ENCODE results near the gene RREB1.

Gene RREB1

GRCh38 chr6:7224731-7225130, 117.0 kb downstream of the RREB1 start:
- DNase-seq (ENCODE audit: low read depth), result no peak

DNA sequence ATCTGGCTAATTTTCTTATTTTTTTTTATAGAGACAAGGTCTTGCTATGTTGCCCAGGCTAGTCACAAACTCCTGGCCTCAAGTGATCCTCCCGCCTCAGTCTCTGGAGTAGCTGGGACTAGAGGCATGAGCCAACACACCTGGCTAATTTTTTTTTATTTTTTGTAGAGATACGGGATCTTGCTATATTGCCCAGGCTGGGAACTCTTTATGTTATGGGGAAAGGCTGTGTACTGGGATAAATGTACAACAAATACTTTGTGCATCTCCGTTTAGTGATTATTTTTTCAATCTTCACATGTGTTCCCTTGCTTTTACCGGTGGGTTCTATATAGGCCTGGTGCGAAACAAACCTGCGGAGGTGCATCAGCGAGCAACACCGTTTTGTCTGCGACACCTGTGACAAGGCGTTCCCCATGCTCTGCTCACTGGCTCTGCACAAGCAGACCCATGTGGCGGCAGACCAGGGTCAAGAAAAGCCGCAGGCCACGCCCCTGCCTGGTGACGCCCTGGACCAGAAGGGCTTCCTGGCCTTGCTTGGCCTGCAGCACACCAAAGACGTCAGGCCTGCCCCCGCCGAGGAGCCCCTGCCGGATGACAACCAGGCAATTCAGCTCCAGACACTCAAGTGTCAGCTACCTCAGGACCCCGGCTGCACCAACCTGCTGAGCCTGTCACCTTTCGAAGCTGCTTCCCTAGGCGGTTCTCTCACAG, 121.1 kb downstream of the RREB1 start:
- no peak for DNase-seq (ENCODE audit: low read depth)

DNA sequence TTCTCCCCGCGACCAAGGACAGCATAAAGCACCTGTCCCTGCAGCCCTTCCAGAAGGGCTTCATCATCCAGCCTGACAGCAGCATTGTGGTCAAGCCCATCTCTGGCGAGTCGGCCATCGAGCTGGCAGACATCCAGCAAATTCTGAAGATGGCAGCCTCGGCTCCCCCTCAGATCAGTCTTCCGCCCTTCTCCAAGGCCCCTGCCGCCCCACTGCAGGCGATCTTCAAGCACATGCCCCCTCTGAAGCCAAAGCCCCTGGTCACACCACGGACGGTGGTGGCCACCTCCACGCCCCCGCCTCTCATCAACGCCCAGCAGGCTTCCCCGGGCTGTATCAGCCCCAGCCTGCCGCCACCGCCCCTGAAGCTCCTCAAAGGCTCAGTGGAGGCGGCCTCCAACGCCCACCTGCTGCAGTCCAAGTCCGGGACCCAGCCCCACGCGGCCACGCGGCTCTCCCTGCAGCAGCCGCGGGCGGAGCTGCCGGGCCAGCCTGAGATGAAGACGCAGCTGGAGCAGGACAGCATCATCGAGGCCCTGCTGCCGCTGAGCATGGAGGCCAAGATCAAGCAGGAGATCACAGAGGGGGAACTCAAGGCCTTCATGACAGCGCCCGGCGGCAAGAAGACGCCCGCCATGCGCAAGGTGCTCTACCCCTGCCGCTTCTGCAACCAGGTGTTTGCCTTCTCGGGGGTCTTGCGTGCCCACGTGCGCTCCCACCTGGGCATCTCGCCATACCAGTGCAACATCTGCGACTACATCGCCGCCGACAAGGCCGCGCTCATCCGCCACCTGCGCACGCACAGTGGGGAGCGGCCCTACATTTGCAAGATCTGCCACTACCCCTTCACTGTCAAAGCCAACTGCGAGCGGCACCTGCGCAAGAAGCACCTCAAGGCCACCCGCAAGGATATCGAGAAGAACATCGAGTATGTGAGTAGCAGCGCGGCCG, 121.9 kb downstream of the RREB1 start:
- DNase-seq (ENCODE audit: low read depth), result no peak

DNA sequence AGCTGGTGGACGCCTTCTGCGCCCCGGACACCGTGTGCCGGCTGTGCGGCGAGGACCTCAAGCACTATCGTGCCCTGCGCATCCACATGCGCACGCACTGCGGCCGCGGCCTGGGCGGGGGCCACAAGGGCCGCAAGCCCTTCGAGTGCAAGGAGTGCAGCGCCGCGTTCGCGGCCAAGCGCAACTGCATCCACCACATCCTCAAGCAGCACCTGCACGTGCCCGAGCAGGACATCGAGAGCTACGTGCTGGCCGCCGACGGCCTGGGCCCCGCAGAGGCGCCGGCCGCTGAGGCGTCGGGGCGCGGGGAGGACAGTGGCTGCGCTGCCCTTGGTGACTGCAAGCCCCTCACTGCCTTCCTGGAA, 122.5 kb downstream of the RREB1 start:
- no peak for DNase-seq (ENCODE audit: low read depth)

DNA sequence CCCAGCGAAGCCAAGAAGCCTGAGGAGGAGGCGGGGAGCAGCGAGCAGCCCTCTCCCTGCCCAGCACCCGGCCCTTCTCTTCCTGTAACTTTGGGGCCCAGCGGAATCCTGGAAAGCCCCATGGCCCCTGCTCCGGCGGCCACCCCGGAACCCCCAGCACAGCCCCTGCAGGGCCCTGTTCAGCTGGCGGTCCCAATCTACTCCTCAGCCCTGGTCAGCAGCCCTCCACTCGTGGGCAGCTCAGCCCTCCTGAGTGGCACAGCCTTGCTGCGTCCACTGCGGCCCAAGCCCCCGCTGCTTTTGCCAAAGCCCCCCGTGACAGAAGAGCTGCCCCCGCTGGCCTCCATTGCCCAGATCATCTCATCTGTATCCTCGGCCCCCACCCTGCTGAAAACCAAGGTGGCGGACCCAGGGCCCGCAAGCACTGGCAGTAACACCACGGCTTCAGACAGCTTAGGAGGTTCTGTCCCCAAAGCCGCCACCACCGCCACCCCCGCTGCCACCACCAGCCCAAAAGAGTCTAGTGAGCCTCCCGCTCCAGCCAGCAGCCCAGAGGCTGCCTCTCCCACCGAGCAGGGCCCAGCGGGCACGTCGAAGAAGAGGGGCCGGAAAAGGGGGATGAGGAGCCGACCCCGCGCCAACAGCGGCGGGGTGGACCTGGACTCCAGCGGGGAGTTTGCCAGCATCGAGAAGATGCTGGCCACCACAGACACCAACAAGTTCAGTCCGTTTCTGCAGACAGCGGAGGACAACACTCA, 123.4 kb downstream of the RREB1 start:
- DNase-seq (ENCODE audit: low read depth), result no peak

- DNase-seq (ENCODE audit: low read depth), result no peak
Measured at GRCh38 chr6:7232351-7232750, 124.6 kb downstream of the RREB1 start.

- DNase-seq (ENCODE audit: low read depth), result no peak
Measured at GRCh38 chr6:7234547-7234946, 126.8 kb downstream of the RREB1 start.

GRCh38 chr6:7235712-7236305, 128.0 kb downstream of the RREB1 start:
- no peak for DNase-seq (ENCODE audit: low read depth)

- DNase-seq (ENCODE audit: low read depth), result no peak
Measured at GRCh38 chr6:7236306-7237209, 128.8 kb downstream of the RREB1 start.

GRCh38 chr6:7237653-7238188, 130.0 kb downstream of the RREB1 start:
- no peak for DNase-seq (ENCODE audit: low read depth)

- DNase-seq (ENCODE audit: low read depth), result no peak
Measured at GRCh38 chr6:7238526-7238899, 130.8 kb downstream of the RREB1 start.

DNA sequence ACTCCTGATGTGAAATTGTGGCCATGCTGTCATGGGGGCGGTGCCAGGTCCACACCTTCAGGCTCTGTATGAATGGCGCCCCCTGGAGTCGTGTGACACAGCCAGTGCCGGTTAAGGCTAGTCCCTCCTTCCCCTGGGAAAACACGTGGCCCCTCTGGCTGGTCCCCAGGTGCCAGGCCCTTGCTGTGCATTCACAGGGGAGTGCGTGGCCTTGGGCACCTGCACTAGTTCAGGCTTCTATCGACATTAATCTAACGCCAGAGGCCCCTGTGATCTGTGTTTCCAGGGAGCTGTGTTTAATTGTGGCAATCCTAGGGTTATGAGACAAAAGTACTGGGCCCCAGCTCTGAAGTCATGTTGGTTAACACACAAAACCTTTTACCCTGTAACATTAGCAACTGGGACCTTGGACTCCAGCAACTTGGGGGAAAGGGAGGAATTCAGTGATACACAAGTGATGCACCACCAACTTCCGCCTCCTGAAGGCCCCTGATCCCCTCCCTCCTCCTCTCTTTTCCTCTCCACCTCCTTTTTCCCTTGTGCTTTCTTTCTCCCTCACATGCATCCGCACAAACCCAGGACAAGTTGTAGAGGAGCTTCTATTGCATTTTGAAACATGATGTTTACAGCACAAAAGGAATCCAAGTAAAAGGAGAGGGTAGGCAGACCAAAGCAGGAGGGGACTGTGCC, 131.3 kb downstream of the RREB1 start:
- DNase-seq (ENCODE audit: low read depth), result no peak

- DNase-seq (ENCODE audit: low read depth), result no peak
Measured at GRCh38 chr6:7239590-7239948, 131.8 kb downstream of the RREB1 start.

DNA sequence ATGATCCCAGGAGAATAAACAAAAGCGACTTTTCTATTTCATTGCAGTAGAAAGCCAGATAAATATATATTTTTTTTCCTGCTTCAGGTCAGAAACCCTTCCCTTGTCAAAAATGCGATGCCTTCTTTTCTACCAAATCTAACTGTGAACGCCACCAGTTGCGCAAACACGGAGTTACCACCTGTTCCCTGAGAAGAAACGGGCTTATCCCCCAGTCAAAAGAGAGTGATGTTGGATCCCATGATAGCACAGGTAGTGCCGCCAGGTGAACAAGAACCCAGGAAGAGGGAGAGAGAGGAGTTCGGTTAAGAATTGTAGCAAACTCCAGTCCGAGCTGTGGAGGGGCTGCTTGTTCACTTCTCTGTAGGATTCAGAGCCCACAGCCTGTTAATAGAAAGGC, 132.6 kb downstream of the RREB1 start:
- no peak for DNase-seq (ENCODE audit: low read depth)

DNA sequence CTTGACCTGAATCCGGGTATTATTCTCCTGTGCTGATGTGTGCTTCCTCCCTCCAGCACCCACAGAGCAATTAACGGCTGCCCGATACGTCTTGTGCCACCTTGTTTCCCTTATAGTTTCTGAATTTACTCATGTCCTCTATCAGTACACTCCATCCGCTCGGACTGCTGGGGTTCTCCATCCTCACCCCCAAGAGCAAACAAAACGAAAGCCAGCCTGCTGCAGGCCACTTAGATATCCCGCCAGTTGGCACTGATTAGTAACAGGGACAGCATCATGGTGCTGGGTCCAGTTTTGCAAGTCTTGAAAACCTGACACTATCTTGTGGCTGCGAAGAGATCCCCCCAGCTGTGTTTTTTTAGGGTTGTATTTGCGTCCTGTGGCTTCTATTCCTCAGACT, 133.4 kb downstream of the RREB1 start:
- DNase-seq (ENCODE audit: low read depth), result no peak

- no peak for DNase-seq (ENCODE audit: low read depth)
Measured at GRCh38 chr6:7241709-7242645, 134.2 kb downstream of the RREB1 start.

- DNase-seq (ENCODE audit: low read depth), result no peak
Measured at GRCh38 chr6:7242835-7243178, 135.0 kb downstream of the RREB1 start.

DNA sequence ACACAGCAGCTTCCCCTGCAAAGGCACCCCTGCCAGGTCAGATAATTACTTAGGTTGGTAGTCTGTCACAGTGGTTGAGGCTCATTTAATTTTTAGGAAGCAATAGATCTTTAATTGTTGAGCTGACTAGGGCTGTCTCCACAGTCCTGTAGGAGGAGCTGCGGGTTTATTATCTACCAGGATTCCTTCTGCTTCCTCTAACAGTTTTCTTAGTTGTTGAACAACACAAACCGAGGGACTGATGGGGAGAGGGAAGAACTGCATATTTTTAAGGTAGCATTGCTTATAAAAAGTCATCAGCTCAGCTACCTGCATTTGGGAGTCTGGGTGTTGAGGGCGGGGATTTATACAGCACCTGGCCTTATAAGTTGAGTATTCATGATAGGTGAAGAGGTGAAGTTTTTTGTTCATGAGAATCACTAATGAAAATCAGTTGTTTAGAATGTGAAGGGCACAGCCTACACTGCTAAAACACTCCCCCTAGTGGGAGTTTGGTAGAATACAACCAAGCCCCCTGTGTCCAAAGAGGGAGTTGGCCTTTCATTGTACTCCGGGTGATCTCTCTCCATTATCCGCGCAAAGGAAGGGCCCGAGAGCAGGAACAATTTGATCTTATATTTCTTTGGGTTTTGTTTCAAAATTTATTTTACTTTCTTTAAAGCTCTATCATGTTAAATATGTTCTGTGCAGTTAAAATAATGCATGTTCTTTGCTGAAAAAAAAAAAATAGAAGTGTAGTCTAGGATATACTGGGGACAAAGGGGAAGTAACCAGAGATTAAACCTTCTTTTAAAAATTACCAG, 135.6 kb downstream of the RREB1 start:
- DNase-seq (ENCODE audit: low read depth), result no peak
